ENCODE measurements around the gene PRKAB2.

- TF ChIP-seq, protein P1, sequence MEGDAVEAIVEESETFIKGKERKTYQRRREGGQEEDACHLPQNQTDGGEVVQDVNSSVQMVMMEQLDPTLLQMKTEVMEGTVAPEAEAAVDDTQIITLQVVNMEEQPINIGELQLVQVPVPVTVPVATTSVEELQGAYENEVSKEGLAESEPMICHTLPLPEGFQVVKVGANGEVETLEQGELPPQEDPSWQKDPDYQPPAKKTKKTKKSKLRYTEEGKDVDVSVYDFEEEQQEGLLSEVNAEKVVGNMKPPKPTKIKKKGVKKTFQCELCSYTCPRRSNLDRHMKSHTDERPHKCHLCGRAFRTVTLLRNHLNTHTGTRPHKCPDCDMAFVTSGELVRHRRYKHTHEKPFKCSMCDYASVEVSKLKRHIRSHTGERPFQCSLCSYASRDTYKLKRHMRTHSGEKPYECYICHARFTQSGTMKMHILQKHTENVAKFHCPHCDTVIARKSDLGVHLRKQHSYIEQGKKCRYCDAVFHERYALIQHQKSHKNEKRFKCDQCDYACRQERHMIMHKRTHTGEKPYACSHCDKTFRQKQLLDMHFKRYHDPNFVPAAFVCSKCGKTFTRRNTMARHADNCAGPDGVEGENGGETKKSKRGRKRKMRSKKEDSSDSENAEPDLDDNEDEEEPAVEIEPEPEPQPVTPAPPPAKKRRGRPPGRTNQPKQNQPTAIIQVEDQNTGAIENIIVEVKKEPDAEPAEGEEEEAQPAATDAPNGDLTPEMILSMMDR (conservative IDR thresholded peaks at IDR 0.05; ENCODE audit: low read length), result no peak
- TF ChIP-seq EZH2phosphoT487 (IDR thresholded peaks at IDR 0.05; ENCODE audit: borderline replicate concordance), result no peak
Measured at GRCh38 chr1:147124266-147124665, 48.0 kb downstream of the PRKAB2 start.
